Activated naive CD4-positive, alpha-beta T cell treated with anti-CD3 and anti-CD28 coated beads, Interleukin-2, amount 10 ng/mL, durations not matched to agents 5 hours and 36 hours (primary cell): ENCODE data around the gene KYNU. TPM values are rescaled to one million over a fixed set of nuclear protein-coding genes. Genes with fewer than 3 reads are reported as not detected.

Experiments used
- total RNA-seq, 2 experiments: library from RNA; stranded (reverse); gene quantifications; one replicate each; pipeline ENCODE4 v1.2.3, GENCODE V29; 2021

Gene KYNU
- not detected for total RNA-seq

GRCh38 chr2:142877216-142877838, at the start of gene KYNU:
Gene KYNU, plus strand, starts transcription at chr2:142877664. Its CDS starts 7,704 bp downstream, at chr2:142885368.

